Lower lobe of right lung (tissue), 2 donors: ENCODE data around the gene ACTG2. TPM values are rescaled to one million over a fixed set of nuclear protein-coding genes. Genes with fewer than 3 reads are reported as not detected.
"Not testable (repeated sequence)": the region's sequence is repeated elsewhere in the genome, so short reads cannot be mapped to it uniquely, and the experiment has no call there.

Experiments
- ATAC-seq, 2 donors: fragments of 200-7000 bp; cut with Tn5 transposase; one replicate each; pipeline ENCODE4 v1.9.1; 2020 to 2022; ENCODE audit warnings: mild to moderate bottlenecking in 2 of 2, moderate library complexity in 2 of 2
- DNase-seq: peaks from one replicate; pipeline ENCODE4 v3.0.0-alpha.2; 2020
- H3K27ac ChIP-seq: fragments of 200-600 bp; one replicate; pipeline ENCODE4 v1.8.0; 2022
- H3K27me3 ChIP-seq: fragments of 200-600 bp; one replicate; pipeline ENCODE4 v1.8.0; 2022; ENCODE audit warnings: low read depth
- H3K36me3 ChIP-seq: fragments of 200-600 bp; one replicate; pipeline ENCODE4 v1.8.0; 2022; ENCODE audit warnings: mild to moderate bottlenecking
- H3K4me1 ChIP-seq: fragments of 200-600 bp; one replicate; pipeline ENCODE4 v1.8.0; 2022
- H3K4me3 ChIP-seq: fragments of 200-600 bp; one replicate; pipeline ENCODE4 v1.8.0; 2022; ENCODE audit warnings: mild to moderate bottlenecking
- H3K9me3 ChIP-seq: fragments of 200-600 bp; one replicate; pipeline ENCODE4 v1.8.0; 2022
- CTCF ChIP-seq: fragments of 200-600 bp; IDR thresholded peaks from one replicate; pipeline ENCODE4 v1.8.0; 2022; ENCODE audit warnings: antibody characterized with exemption, mild to moderate bottlenecking
- intact Hi-C: fragments of 100-400 bp; cut with DNase I; formaldehyde crosslinking; loops from one replicate; pipeline ENCODE4 v1.11.0; 2022
- total RNA-seq: library from RNA; stranded (reverse); fragmentation: NEBNext Ultra II Directional; extraction: Animal tissue kit (Norgen Biotek cat#: 25700); gene quantifications from one replicate; pipeline ENCODE4 v1.2.1, GENCODE V29; 2021
- donor health status: DM: no; HTN: yes; CAD: no; lungs with severe emphysema.

Gene ACTG2
- total RNA-seq, 1 donor from 2014 or later, result 22.2 TPM

GRCh38 chr2:73897934-73898333 lies 5.1 kb downstream of the ACTG2 start:
- intact Hi-C loops, result no loop called here
- H3K36me3 ChIP-seq, result no peaks in the 10 kb centered on the region
- H3K27ac ChIP-seq, result no peak overlapping the region
- peaks cover 7% of the 10 kb centered on the region for H3K4me1 ChIP-seq
- no peaks in the 10 kb centered on the region for H3K27me3 ChIP-seq
- ATAC-seq (no peak), DNase-seq (no peak)
- TF ChIP-seq CTCF, result no peak
- no peak overlapping the region for H3K4me3 ChIP-seq
- no peaks in the 10 kb centered on the region for H3K9me3 ChIP-seq

GRCh38 chr2:73899801-73900336 lies 7.1 kb downstream of the ACTG2 start:
- Histone ChIP-seq H3K36me3 (no peaks in the 10 kb centered on the region), H3K27ac (no peak overlapping the region), H3K27me3 (no peaks in the 10 kb centered on the region), H3K9me3 (no peaks in the 10 kb centered on the region), H3K4me1 (peaks cover 7% of the 10 kb centered on the region), H3K4me3 (no peak overlapping the region)
- no peak for TF ChIP-seq CTCF
- ATAC-seq (no peak), DNase-seq (no peak)
- intact Hi-C loops, result no loop called here

GRCh38 chr2:73901143-73901542 lies 8.3 kb downstream of the ACTG2 start:
- no peak for TF ChIP-seq CTCF
- Histone ChIP-seq H3K27ac (no peak overlapping the region), H3K9me3 (no peaks in the 10 kb centered on the region), H3K27me3 (no peaks in the 10 kb centered on the region), H3K36me3 (no peaks in the 10 kb centered on the region), H3K4me3 (no peak overlapping the region), H3K4me1 (peaks cover 7% of the 10 kb centered on the region)
- ATAC-seq, result no peak
- DNase-seq, result no peak
- intact Hi-C loops, result no loop called here

- intact Hi-C loops, result no loop called here
- no peak for TF ChIP-seq CTCF
- no peak for DNase-seq
- Histone ChIP-seq H3K9me3 (no peaks in the 10 kb centered on the region), H3K4me1 (no peaks in the 10 kb centered on the region), H3K4me3 (no peak overlapping the region), H3K27ac (no peak overlapping the region), H3K36me3 (no peaks in the 10 kb centered on the region), H3K27me3 (no peaks in the 10 kb centered on the region)
- ATAC-seq, result no peak
Measured at GRCh38 chr2:73902284-73902683, 9.5 kb downstream of the ACTG2 start.

- intact Hi-C loops, result no loop called here
- no peak for DNase-seq
- no peaks in the 10 kb centered on the region for H3K36me3 ChIP-seq
- no peak overlapping the region for H3K27ac ChIP-seq
- no peaks in the 10 kb centered on the region for H3K27me3 ChIP-seq
- H3K4me1 ChIP-seq, result no peaks in the 10 kb centered on the region
- no peak for TF ChIP-seq CTCF
- H3K4me3 ChIP-seq, result no peak overlapping the region
- no peaks in the 10 kb centered on the region for H3K9me3 ChIP-seq
- no peak for ATAC-seq
Measured at GRCh38 chr2:73903313-73903712, 10.5 kb downstream of the ACTG2 start.

GRCh38 chr2:73903949-73904613 lies 11.3 kb downstream of the ACTG2 start:
- intact Hi-C loops, H3K27ac ChIP-seq: not testable (repeated sequence)

More at GRCh38 chr2:73903949-73904613, 11.3 kb downstream of the ACTG2 start:
- ATAC-seq, DNase-seq, H3K36me3 ChIP-seq, H3K4me1 ChIP-seq, H3K4me3 ChIP-seq, H3K9me3 ChIP-seq, H3K27me3 ChIP-seq: not testable (repeated sequence)
